BE2C (cell line): Measurements from ENCODE around the gene SPNS2.

Experiments used
- DNase-seq: peaks from one replicate; pipeline ENCODE4 v3.0.0-alpha.2; 2020
- H3K27me3 ChIP-seq: fragments of 250-450 bp; sonication (Bioruptor Pico); 2 replicates; pipeline ENCODE4 v1.5.1; 2020; ENCODE audit warnings: mild to moderate bottlenecking
- H3K36me3 ChIP-seq: fragments of 250-450 bp; sonication (Bioruptor Pico); 2 replicates; pipeline ENCODE4 v1.5.1; 2020; ENCODE audit warnings: mild to moderate bottlenecking
- H3K4me1 ChIP-seq: fragments of 250-450 bp; sonication (Bioruptor Pico); 2 replicates; pipeline ENCODE4 v1.5.1; 2020
- H3K4me3 ChIP-seq: 2 replicates; pipeline ENCODE4 v1.5.1; 2011; ENCODE audit warnings: low read depth, low read length
- H3K9me3 ChIP-seq: fragments of 250-450 bp; sonication (Bioruptor Pico); 2 replicates; pipeline ENCODE4 v1.5.1; 2020
- TF ChIP-seq, protein P1 (sequence below): IDR thresholded peaks from 2 replicates; pipeline ENCODE4 v1.5.1; 2012; ENCODE audit warnings: mild to moderate bottlenecking, low read depth, low read length

Gene SPNS2

DNA sequence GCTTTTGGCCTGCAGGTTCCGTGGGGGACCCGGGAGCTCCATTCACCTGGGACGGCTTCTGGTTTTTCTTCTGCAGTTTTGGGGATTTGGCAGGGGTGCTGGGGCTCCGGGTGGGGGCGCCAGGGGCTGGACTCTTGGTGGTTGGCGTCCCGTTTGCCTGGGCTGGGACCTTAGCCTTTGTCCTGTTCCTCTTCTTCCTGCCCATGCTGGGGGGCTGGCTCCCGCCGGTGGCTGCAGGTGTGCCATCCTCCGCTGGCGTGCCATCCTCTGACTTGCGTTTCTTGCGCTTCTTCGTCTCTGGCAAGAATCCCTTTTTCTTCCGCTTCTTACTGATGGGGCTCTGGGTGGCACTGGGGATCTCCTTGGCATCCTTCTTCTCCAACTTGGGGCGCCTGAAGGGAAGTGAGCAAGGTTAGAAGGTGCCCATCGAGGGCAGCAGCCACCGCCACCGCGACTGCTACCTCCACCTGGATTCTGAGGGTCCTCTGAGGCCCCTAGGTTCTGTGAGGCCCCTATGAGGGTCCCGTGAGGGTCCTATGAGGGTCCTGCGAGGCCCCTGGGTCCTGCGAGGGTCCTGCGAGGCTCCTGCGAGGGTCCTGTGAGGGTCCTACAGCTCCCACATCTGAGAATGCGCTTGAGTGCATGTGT, 41.0 kb downstream of the SPNS2 start:
- DNase-seq: no peak
- H3K9me3 ChIP-seq: no peaks in the 10 kb centered on the region
- H3K4me1 ChIP-seq: no peaks in the 10 kb centered on the region
- H3K27me3 ChIP-seq: no peaks in the 10 kb centered on the region
- no peak overlapping the region for H3K4me3 ChIP-seq
- H3K36me3 ChIP-seq: peaks cover 12% of the 10 kb centered on the region
- TF ChIP-seq, protein P1, sequence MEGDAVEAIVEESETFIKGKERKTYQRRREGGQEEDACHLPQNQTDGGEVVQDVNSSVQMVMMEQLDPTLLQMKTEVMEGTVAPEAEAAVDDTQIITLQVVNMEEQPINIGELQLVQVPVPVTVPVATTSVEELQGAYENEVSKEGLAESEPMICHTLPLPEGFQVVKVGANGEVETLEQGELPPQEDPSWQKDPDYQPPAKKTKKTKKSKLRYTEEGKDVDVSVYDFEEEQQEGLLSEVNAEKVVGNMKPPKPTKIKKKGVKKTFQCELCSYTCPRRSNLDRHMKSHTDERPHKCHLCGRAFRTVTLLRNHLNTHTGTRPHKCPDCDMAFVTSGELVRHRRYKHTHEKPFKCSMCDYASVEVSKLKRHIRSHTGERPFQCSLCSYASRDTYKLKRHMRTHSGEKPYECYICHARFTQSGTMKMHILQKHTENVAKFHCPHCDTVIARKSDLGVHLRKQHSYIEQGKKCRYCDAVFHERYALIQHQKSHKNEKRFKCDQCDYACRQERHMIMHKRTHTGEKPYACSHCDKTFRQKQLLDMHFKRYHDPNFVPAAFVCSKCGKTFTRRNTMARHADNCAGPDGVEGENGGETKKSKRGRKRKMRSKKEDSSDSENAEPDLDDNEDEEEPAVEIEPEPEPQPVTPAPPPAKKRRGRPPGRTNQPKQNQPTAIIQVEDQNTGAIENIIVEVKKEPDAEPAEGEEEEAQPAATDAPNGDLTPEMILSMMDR: no peak

DNA sequence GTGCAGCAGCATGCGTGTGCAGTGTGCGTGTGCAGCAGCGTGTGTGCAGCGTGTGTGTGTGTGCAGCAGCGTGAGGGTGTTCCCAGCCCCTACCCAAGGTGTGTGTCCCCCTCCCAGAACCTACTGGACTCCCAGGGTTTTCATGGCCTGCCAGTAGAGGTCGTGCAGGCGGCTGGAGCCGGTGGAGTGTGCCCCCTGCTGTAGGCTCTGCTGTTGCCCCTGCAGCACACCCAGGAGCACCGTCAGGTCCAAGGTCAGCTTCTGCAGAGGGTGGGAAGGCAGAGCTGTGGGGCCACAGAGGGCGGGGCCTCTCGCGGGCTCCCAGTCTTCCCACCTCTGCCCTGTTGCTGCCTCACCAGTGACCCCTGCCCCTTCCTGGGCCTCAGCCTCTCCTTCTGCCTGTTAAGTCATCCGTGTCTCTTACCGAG, 41.6 kb downstream of the SPNS2 start:
- no peak for DNase-seq
- TF ChIP-seq, protein P1: peak; percentile 28; the same call in 1 of the 2 replicates
- Histone ChIP-seq H3K9me3 (no peaks in the 10 kb centered on the region), H3K4me1 (no peaks in the 10 kb centered on the region), H3K27me3 (no peaks in the 10 kb centered on the region), H3K4me3 (no peak overlapping the region), H3K36me3 (peaks cover 12% of the 10 kb centered on the region)

- Histone ChIP-seq H3K9me3 (no peaks in the 10 kb centered on the region), H3K27me3 (no peaks in the 10 kb centered on the region), H3K36me3 (peaks cover 12% of the 10 kb centered on the region)
Observed at GRCh38 chr17:4540687-4541327, 42.1 kb downstream of the SPNS2 start.

GRCh38 chr17:4541328-4542002, 42.8 kb downstream of the SPNS2 start:
- TF ChIP-seq, protein P1: no peak
- peaks cover 12% of the 10 kb centered on the region for H3K36me3 ChIP-seq

More at GRCh38 chr17:4540687-4541327, 42.1 kb downstream of the SPNS2 start:
- Histone ChIP-seq H3K4me3 (no peak overlapping the region), H3K4me1 (no peaks in the 10 kb centered on the region)
- DNase-seq: no peak
- TF ChIP-seq, protein P1: no peak

DNA sequence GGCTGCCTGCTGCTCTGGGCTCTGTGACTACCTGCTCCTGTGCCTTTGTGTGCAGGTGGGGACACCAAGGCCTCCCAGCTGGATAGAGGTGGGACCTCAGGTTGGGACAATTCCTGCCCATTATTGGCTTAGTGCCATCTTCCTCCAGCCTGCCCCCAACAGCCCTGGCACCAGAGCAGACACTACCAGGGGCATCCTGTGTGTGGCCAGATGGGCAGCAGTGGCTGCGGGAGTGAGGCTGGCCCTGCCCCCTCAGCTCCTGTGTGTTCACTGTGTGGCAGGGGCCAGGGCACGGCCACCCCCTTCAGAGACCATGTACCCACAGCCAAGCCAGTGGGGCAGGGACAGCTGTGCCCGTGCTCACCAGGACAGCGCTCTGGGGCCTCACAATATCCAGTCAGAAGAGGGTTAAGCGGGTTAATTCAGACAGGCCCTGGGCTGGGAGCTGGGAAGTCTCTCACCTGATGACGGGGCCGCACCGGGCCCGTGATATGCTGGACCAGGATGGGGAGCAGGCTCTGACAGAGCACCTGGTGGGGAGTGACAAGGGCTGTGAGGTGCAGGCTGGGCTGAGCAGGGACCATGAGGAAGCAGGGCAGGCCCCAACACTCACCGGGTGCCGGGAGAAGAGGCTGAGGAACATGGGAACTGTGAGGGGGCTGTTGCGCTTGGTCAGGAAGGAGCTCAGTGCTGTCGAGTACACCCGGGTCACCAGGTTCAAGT, 43.5 kb downstream of the SPNS2 start:
- DNase-seq: no peak
- no peaks in the 10 kb centered on the region for H3K27me3 ChIP-seq
- H3K4me3 ChIP-seq: no peak overlapping the region
- H3K9me3 ChIP-seq: no peaks in the 10 kb centered on the region
- H3K36me3 ChIP-seq: peaks cover 12% of the 10 kb centered on the region
- H3K4me1 ChIP-seq: no peaks in the 10 kb centered on the region
- TF ChIP-seq, protein P1: no peak

More at GRCh38 chr17:4541328-4542002, 42.8 kb downstream of the SPNS2 start:
- Histone ChIP-seq H3K4me1 (no peaks in the 10 kb centered on the region), H3K27me3 (no peaks in the 10 kb centered on the region), H3K4me3 (no peak overlapping the region), H3K9me3 (no peaks in the 10 kb centered on the region)
- DNase-seq: no peak
